Activated naive CD8-positive, alpha-beta T cell treated with anti-CD3 and anti-CD28 coated beads, Interleukin-2, amount 10 ng/mL, durations not matched to agents 7 days and 5 days (primary cell): ENCODE results near the gene DAW1. TPM values are rescaled to one million over a fixed set of nuclear protein-coding genes. Genes with fewer than 3 reads are reported as not detected.
"Not testable (repeated sequence)": the region's sequence is repeated elsewhere in the genome, so short reads cannot be mapped to it uniquely, and the experiment has no call there.

Source experiments
- ATAC-seq: fragments of 150-1000 bp; cut with Tn5 transposase; one replicate; pipeline ENCODE4 v1.10.0; 2021; ENCODE audit warnings: low read depth, moderate library complexity
- POLR2A ChIA-PET: fragments of 350-600 bp; sonication (Branson Sonifier 250); formaldehyde crosslinking; loops from one replicate; lab custom pipeline; 2021; ENCODE audit warnings: antibody characterized with exemption; lab: Charles Lee
- DNase-seq: peaks from one replicate; pipeline ENCODE4 v3.0.0; 2021
- H3K27ac Mint-ChIP-seq: one replicate; pipeline ENCODE4 v1.8.0; 2022; ENCODE audit warnings: mild to moderate bottlenecking, mixed read lengths
- H3K27me3 Mint-ChIP-seq: one replicate; pipeline ENCODE4 v1.8.0; 2022; ENCODE audit warnings: mild to moderate bottlenecking, moderate library complexity, mixed read lengths
- H3K36me3 Mint-ChIP-seq: one replicate; pipeline ENCODE4 v1.8.0; 2021; ENCODE audit warnings: mild to moderate bottlenecking, mixed read lengths
- H3K4me1 Mint-ChIP-seq: one replicate; pipeline ENCODE4 v1.8.0; 2021; ENCODE audit warnings: mixed read lengths
- H3K4me3 Mint-ChIP-seq: one replicate; pipeline ENCODE4 v1.8.0; 2022; ENCODE audit warnings: mild to moderate bottlenecking, moderate library complexity, mixed read lengths
- H3K9me3 Mint-ChIP-seq: one replicate; pipeline ENCODE4 v1.8.0; 2021; ENCODE audit warnings: mixed read lengths
- total RNA-seq, 2 experiments: library from RNA; stranded (reverse); gene quantifications; one replicate each; pipeline ENCODE4 v1.2.3, GENCODE V29; 2021

The DAW1 gene
- total RNA-seq, 2 experiments from 2014 or later, result not detected

- no peak for ATAC-seq
- H3K9me3 Mint-ChIP-seq, result no peaks in the 10 kb centered on the region
- no peaks in the 10 kb centered on the region for H3K27me3 Mint-ChIP-seq
- no peak for DNase-seq
- no peaks in the 10 kb centered on the region for H3K4me1 Mint-ChIP-seq
- H3K4me3 Mint-ChIP-seq, result no peak overlapping the region
- POLR2A ChIA-PET, result no interaction called here
- H3K27ac Mint-ChIP-seq, result no peak overlapping the region
- no peaks in the 10 kb centered on the region for H3K36me3 Mint-ChIP-seq
Measured at GRCh38 chr2:227906991-227907390, 35.6 kb downstream of the DAW1 start.

DNA sequence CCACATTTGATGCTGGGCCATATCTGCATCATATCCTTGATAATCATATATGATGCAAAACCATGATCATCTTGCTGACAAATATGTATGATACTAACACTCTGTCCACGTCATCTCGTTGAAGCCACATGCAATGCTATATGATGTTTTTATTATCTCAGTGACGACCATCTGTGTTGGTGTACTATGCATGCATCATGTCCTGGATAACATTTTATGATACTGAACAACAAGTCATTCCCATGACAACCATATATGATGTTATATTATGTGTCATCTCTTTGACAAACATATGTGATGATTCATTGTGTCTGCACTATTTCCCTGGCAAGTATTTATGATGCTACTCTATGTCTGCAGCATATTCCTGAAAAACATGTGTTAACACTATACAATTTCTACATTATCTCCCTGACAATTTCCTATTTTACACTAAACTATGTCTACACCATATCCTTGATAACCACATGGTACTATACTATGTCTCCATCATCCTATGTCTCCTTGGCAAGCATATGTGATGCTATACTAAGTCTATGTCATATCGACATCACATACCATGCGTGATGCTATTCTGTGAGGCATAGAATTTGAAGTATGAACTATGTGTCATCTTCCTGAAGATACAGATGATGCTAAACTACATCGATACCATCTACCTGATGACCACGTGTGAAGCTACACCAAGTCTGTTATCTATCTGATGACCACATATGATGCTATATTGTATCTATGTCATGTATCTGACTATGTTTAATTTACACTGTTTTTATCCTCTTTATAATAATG, 37.0 kb downstream of the DAW1 start:
- Mint-ChIP-seq H3K36me3 (no peaks in the 10 kb centered on the region), H3K27me3 (no peaks in the 10 kb centered on the region), H3K9me3 (no peaks in the 10 kb centered on the region), H3K4me3 (no peak overlapping the region), H3K4me1 (no peaks in the 10 kb centered on the region), H3K27ac (no peak overlapping the region)
- POLR2A ChIA-PET, result no interaction called here
- DNase-seq (no peak), ATAC-seq (no peak)

DNA sequence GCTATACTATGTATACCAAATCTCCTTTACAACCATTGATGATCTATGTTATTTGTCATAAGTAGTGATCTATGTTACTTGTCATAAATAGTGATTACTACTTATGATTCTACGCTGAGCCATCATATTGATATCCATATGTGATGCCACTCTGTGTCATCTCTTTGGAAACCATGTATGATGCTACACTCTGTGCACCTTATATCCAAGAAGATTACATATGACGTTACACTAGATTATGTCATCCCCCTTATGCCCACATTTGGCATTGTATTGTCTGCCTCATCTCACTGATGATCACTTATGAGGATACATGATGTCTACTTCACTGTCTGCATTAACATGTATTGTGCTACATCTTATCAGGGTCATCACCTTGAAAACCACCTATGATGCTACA, 42.9 kb downstream of the DAW1 start:
- no peak for ATAC-seq
- Mint-ChIP-seq H3K4me3 (no peak overlapping the region), H3K4me1 (no peaks in the 10 kb centered on the region), H3K27me3 (no peaks in the 10 kb centered on the region), H3K36me3 (no peaks in the 10 kb centered on the region), H3K27ac (no peak overlapping the region), H3K9me3 (no peaks in the 10 kb centered on the region)
- POLR2A ChIA-PET, result no interaction called here
- DNase-seq, result no peak

- H3K27ac Mint-ChIP-seq, result no peak overlapping the region
- ATAC-seq (no peak), DNase-seq (no peak)
- POLR2A ChIA-PET, result no interaction called here
- H3K27me3 Mint-ChIP-seq, result no peaks in the 10 kb centered on the region
- H3K4me1 Mint-ChIP-seq, result no peaks in the 10 kb centered on the region
- H3K9me3 Mint-ChIP-seq, result no peaks in the 10 kb centered on the region
- no peak overlapping the region for H3K4me3 Mint-ChIP-seq
- H3K36me3 Mint-ChIP-seq, result no peaks in the 10 kb centered on the region
Measured at GRCh38 chr2:227921648-227922047, 50.2 kb downstream of the DAW1 start.

DNA sequence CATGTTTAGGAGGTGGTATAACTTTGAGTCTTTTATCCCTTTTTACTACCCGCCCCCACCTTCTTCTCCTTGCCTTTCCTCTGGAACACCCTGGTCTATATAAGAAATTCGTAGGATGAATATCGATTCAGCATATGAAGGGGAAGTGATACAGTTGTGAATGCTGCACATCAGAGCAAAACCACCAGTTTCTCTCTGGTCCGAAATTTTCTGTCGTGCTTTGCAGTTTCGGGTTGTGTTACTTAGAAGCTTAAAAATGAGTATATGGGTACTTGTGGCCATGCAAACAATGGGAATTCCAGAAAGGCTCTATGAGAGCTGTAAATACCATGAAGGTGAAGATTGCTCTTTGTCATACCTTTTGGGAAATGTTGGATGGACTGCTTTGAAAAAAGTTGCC, 60.6 kb downstream of the DAW1 start:
- ATAC-seq (no peak), DNase-seq (no peak)
- H3K4me1 Mint-ChIP-seq, result no peaks in the 10 kb centered on the region
- POLR2A ChIA-PET, result no interaction called here
- H3K27me3 Mint-ChIP-seq, result peaks cover 2% of the 10 kb centered on the region
- H3K27ac Mint-ChIP-seq, result no peak overlapping the region
- H3K36me3 Mint-ChIP-seq, result no peaks in the 10 kb centered on the region
- no peaks in the 10 kb centered on the region for H3K9me3 Mint-ChIP-seq
- H3K4me3 Mint-ChIP-seq, result no peak overlapping the region

- Mint-ChIP-seq H3K36me3 (no peaks in the 10 kb centered on the region), H3K9me3 (no peaks in the 10 kb centered on the region), H3K4me1 (no peaks in the 10 kb centered on the region), H3K4me3 (no peak overlapping the region), H3K27me3 (peaks cover 2% of the 10 kb centered on the region), H3K27ac (no peak overlapping the region)
- DNase-seq, result no peak
- POLR2A ChIA-PET, result no interaction called here
- ATAC-seq, result no peak
Measured at GRCh38 chr2:227932403-227932802, 61.0 kb downstream of the DAW1 start.

DNA sequence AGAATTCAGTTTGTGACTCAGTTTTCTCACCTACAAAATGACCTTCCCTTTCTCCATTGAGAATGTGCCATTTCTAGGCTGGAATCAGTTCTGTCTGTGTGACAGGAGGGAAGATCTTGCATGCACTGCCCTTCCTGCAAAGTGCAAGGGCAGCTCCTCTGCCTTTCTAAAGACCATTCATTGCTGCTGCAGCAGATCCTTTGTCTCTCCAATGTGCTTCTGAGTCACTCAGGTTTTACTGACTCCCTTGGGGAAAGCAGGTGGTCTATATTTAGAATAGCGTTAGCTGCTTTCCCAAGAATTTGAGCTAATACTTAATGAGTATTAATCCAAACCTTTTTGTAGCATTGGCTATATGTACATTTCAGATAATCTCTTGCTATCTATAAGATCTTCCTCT, 62.5 kb downstream of the DAW1 start:
- POLR2A ChIA-PET, result no interaction called here
- Mint-ChIP-seq H3K27ac (no peak overlapping the region), H3K9me3 (no peaks in the 10 kb centered on the region), H3K4me3 (no peak overlapping the region), H3K27me3 (peaks cover 2% of the 10 kb centered on the region), H3K36me3 (no peaks in the 10 kb centered on the region), H3K4me1 (no peaks in the 10 kb centered on the region)
- no peak for DNase-seq
- no peak for ATAC-seq

GRCh38 chr2:227936249-227936648, 64.8 kb downstream of the DAW1 start:
- H3K4me1 Mint-ChIP-seq, POLR2A ChIA-PET, H3K9me3 Mint-ChIP-seq, H3K4me3 Mint-ChIP-seq, H3K36me3 Mint-ChIP-seq, ATAC-seq, H3K27me3 Mint-ChIP-seq, DNase-seq, H3K27ac Mint-ChIP-seq: not testable (repeated sequence)

DNA sequence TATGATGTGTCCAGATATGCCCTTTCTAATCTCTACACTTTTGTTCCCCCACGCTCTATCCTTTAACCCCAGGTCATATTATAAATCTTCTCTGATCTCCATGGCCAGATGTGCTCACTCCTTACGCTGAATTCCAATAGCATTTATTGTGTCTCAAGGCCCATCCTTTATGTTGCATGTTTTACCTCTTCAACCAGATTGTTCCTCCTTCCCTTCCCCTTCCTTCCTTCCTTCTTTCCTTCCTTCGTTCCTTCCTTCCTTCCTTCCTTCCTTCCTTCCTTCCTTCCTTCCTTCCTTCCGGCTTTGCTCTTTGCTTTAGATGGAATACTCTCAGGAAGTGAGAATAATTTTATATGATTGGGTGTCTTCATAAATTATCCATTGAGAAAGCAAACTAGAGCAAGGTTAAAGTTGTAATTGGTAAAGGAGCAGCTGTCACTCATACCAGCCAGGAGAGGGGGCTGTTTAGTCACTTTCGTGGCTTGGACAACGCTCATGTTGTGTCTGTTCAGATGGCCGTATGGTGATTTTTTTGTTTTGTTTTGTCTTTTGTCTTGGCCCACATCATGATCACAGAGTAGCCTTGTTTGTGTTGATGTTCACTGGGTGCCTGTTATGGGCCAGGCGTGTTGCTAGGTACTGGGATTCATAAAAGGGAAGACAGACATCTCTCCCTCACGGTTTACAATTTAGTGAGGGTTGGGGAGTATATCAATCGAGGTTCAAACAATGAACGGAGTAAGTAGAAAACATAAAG, 68.0 kb downstream of the DAW1 start:
- Mint-ChIP-seq H3K4me1 (no peaks in the 10 kb centered on the region), H3K27me3 (no peaks in the 10 kb centered on the region), H3K27ac (no peak overlapping the region), H3K4me3 (no peak overlapping the region), H3K36me3 (no peaks in the 10 kb centered on the region), H3K9me3 (no peaks in the 10 kb centered on the region)
- DNase-seq (no peak), ATAC-seq (no peak)
- POLR2A ChIA-PET, result interaction anchor here (0.7 kb wide), 1 partner anchor 1343 kb away, joined by 3 read pairs; no protein-coding TSS in a partner anchor

DNA sequence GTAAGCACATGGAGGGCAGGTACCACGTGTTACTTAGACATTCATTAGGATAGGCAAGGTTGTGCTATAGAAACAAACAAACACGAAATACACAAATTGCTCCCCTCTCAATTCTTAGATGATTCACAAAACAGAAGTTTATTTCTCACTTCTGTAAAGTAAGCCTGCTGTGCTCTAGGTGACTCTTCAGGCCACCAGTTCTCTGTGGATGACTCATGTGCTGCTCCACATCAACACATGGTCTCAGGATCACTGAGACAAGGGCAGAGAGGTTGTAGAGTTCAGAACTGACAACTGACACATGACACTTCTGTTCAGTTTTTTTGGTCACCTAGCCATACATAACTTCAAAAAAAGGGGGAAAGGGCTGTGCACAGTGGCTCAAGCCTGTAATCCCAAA, 70.6 kb downstream of the DAW1 start:
- Mint-ChIP-seq H3K36me3 (no peaks in the 10 kb centered on the region), H3K27me3 (no peaks in the 10 kb centered on the region), H3K4me3 (no peak overlapping the region), H3K27ac (no peak overlapping the region), H3K9me3 (no peaks in the 10 kb centered on the region), H3K4me1 (no peaks in the 10 kb centered on the region)
- DNase-seq, result no peak
- ATAC-seq, result no peak
- POLR2A ChIA-PET, result no interaction called here

GRCh38 chr2:227942965-227943364, 71.5 kb downstream of the DAW1 start:
- Mint-ChIP-seq H3K9me3 (no peaks in the 10 kb centered on the region), H3K36me3 (no peaks in the 10 kb centered on the region), H3K4me3 (no peak overlapping the region), H3K4me1 (no peaks in the 10 kb centered on the region), H3K27ac (no peak overlapping the region), H3K27me3 (no peaks in the 10 kb centered on the region)
- POLR2A ChIA-PET, result interaction anchor here (0.6 kb wide), 1 partner anchor 683 kb away, joined by 6 read pairs; no protein-coding TSS in a partner anchor
- DNase-seq (no peak), ATAC-seq (no peak)

DNA sequence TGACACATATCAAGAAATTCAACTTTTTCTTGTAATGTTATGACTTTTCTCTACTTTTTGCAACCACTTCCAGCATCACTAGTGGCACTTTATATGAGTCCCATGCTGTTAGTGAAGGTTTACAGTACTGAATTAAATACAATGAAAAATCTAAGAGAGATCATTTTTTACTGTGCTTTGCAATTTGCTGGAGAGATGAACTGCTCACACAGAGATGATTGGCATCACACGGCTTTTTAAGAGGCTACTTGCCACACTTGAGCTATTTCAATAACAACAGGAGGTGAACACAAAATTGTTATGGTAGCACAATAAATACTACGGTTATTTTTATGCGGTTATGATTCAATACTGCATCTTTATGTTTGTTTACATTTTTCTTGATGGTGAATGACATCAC, 88.9 kb downstream of the DAW1 start:
- ATAC-seq (no peak), DNase-seq (no peak)
- Mint-ChIP-seq H3K9me3 (peaks cover 2% of the 10 kb centered on the region), H3K27me3 (no peaks in the 10 kb centered on the region), H3K36me3 (no peaks in the 10 kb centered on the region), H3K4me3 (no peak overlapping the region), H3K4me1 (no peaks in the 10 kb centered on the region), H3K27ac (no peak overlapping the region)
- POLR2A ChIA-PET, result no interaction called here

DNA sequence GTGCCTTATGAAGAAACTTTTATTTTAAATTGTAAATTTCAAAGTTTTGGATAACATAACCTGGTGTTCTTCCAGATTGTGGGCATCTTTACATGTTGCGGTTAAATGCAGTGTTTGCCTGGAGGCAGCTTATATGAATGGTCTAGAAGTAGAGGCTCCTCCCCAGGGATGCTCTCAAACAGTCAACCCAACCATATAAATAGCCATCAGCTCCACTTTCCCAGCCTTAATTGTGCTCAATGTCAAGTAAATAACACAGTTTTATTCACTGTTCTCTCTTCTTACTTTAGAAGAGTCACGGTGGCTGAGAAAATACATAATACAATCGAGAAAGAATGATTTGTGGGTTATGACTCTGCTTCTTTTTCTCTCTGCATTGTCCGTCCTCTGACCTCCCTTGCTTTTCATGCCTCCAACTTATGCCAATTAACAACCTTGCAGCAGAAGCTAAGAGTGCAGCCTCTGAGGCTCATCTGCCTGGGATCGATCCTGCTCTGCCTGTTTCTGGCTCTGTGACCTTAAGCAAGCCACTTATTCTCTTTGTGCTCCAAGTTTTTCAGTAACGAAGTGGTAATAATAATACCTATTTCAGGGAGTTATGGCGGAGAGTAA, 100.3 kb downstream of the DAW1 start:
- H3K4me1 Mint-ChIP-seq, result no peaks in the 10 kb centered on the region
- no peaks in the 10 kb centered on the region for H3K9me3 Mint-ChIP-seq
- no peak for ATAC-seq
- DNase-seq, result no peak
- H3K27ac Mint-ChIP-seq, result no peak overlapping the region
- POLR2A ChIA-PET, result no interaction called here
- H3K27me3 Mint-ChIP-seq, result no peaks in the 10 kb centered on the region
- no peaks in the 10 kb centered on the region for H3K36me3 Mint-ChIP-seq
- H3K4me3 Mint-ChIP-seq, result no peak overlapping the region

GRCh38 chr2:227973241-227973640, 101.8 kb downstream of the DAW1 start:
- Mint-ChIP-seq H3K27ac (no peak overlapping the region), H3K4me3 (no peak overlapping the region)
- no peak for DNase-seq

More at GRCh38 chr2:227973241-227973640, 101.8 kb downstream of the DAW1 start:
- Mint-ChIP-seq H3K9me3 (no peaks in the 10 kb centered on the region), H3K27me3 (no peaks in the 10 kb centered on the region), H3K4me1 (no peaks in the 10 kb centered on the region), H3K36me3 (no peaks in the 10 kb centered on the region)
- POLR2A ChIA-PET, result no interaction called here
- ATAC-seq, result no peak
